ENCODE results near the gene PIK3R6.
"Not testable (repeated sequence)": the region's sequence is repeated elsewhere in the genome, so short reads cannot be mapped to it uniquely, and the experiment has no call there.

The PIK3R6 gene

GRCh38 chr17:8872705-8873435 lies 5.4 kb upstream of the PIK3R6 start:
- DNase-seq: no peak

- no peak for DNase-seq
Observed at GRCh38 chr17:8872036-8872704, 4.7 kb upstream of the PIK3R6 start.

GRCh38 chr17:8871081-8871581 lies 3.7 kb upstream of the PIK3R6 start:
- DNase-seq: no peak

- DNase-seq: no peak
Observed at GRCh38 chr17:8870406-8871040, 3.0 kb upstream of the PIK3R6 start.

- no peak for DNase-seq
Observed at GRCh38 chr17:8869114-8869815, 1.8 kb upstream of the PIK3R6 start.

GRCh38 chr17:8868529-8868951 lies 1.1 kb upstream of the PIK3R6 start:
- DNase-seq: no peak

GRCh38 chr17:8868092-8868491 lies 618 bp upstream of the PIK3R6 start:
- DNase-seq: no peak

- no peak for DNase-seq
Observed at GRCh38 chr17:8865811-8866210, 1.7 kb downstream of the PIK3R6 start.

GRCh38 chr17:8865385-8865784 lies 2.1 kb downstream of the PIK3R6 start:
- DNase-seq: no peak

GRCh38 chr17:8862213-8863056 lies 5.0 kb downstream of the PIK3R6 start:
- no peak for DNase-seq

GRCh38 chr17:8861495-8862181 lies 5.8 kb downstream of the PIK3R6 start:
- no peak for DNase-seq

GRCh38 chr17:8859804-8860430 lies 7.6 kb downstream of the PIK3R6 start:
- no peak for DNase-seq

- DNase-seq: no peak
Observed at GRCh38 chr17:8859027-8859803, 8.3 kb downstream of the PIK3R6 start.

- DNase-seq: no peak
Observed at GRCh38 chr17:8857919-8858318, 9.6 kb downstream of the PIK3R6 start.

GRCh38 chr17:8856869-8857575 lies 10.5 kb downstream of the PIK3R6 start:
- peak; percentile 34 for DNase-seq

- not testable (repeated sequence) for DNase-seq
Observed at GRCh38 chr17:8856205-8856603, 11.3 kb downstream of the PIK3R6 start.

GRCh38 chr17:8855477-8856204 lies 11.8 kb downstream of the PIK3R6 start:
- no peak for DNase-seq

GRCh38 chr17:8851600-8851999 lies 15.9 kb downstream of the PIK3R6 start:
- no peak for DNase-seq
